Stimulated activated CD8-positive, alpha-beta memory T cell treated with anti-CD3 and anti-CD28 coated beads, Interleukin-12 subunit alpha, Interleukin-12 subunit beta, amount 100 ng/mL, for 1 hour (primary cell): Measurements from ENCODE around the gene ELF1.
A peak's percentile ranks its signal among the peaks of the same experiment; 100 is the strongest.
"Not testable (repeated sequence)": the region's sequence is repeated elsewhere in the genome, so short reads cannot be mapped to it uniquely, and the experiment has no call there.

Experiments
- DNase-seq: peaks from one replicate; pipeline ENCODE4 v3.0.0-alpha.2; 2020; ENCODE audit warnings: low read depth

Gene ELF1

DNA sequence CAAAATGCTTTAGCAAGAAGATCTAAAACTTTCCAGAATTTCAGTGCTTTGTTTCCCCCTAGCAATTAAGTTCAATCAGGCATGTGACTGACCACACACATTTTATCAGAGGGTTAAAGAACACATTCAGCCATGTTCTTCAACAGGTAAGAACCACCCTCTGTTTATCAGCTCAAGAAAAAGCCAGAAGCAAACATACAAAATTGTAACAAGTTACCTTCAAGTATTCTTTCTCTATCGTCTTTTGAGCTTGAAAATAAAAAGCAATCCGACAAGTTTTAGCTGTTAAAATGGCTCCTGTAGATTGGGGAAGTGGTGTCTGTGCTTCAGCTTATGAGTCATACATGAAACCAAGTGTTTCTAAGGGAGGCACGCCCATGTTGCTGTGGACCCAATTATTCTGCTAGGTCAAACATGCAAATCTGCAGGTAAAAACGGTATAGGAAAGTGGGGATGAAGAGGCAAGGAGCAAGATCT is at the start of gene ELF1:
TSS of gene ELF1 (minus strand) at position 306 of the 477 bp plus-strand sequence. CDS start 37,262 bp downstream, outside the sequence.
- DNase-seq = peak; percentile 36

DNA sequence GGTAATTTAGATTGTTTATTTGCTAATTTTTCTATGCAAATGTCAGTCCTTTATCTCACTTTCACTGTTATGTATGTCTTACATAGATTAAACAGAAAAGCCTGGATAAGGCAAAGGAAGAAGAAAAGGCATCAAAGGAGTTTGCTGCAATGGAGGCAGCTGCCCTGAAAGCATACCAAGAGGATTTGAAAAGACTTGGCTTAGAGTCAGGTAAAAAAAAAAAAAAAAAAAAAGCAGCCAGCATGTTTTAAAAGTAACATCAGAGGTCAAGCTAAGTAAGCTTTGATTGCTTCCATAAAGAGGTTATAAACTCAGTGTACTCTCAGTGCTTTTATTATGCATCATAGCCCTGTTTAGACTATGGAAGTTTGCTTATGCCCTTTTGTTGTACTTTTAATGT is 46.0 kb upstream of the ELF1 start:
- DNase-seq = no peak

DNA sequence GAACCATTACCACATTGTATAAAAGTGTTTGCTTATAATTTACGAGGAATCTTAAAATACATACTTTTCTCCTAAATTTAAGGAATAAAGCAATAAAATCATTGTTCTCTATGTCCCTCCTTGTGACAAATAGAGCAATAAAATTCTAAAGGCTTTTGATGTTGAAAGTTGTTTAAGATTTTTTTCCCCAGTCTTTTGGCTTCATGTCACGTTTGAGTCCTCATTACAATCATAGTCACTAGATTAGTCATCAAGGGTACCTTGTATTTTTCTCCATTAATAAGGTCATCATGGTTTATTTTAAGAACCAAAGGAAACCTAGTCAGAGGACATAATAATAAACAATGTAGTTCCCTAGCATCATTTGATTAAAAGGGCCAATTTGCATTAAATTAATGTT is 45.4 kb upstream of the ELF1 start:
- DNase-seq = no peak

DNA sequence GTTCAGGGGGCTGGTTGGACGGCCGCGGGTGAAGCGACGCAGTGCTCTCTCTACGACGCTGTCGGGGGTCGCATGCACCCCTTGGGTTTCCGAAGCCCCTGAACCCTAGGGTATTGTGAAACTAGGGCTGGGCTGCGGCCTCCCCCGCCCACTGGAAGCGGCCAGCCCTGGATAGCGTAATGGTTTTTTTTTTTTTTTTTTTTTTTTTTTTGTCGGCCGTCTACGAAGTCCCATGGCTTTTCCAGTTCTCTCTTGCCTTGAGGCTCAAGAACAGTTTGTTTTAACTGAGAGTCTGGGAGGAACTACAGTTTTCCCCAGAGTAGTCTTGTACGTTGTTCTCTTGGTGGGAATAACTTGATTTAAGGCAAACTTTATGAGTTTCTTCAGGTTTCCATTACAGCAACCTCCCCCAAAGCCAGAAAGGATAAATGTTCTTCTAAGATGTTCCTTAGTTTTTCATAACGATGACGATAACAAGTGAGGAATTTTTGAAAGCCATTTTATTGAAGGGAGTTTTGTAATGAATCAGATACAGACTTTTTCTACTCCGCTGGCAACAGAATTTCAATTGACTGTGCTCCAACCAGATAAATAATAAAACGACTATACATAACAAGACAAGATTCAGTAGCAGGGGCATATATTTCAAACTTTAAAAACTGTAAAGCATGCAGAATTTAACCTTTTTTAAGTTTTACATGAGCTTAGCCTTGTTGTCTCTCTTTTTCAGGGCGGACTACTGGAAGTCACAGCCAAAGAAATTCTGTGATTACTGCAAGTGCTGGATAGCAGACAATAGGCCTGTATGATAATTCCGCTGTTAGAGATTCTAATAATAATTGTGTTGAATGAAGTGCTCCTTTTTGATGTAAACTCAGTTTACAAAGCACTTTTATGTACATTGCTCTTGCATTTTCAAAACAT is 43.1 kb upstream of the ELF1 start:
- no peak for DNase-seq

GRCh38 chr13:41061075-41061913 is 42.2 kb upstream of the ELF1 start, which contains the start of gene WBP4:
Gene WBP4, plus strand, starts transcription at chr13:41061509. Its CDS starts 165 bp downstream, at chr13:41061674.
- peak; percentile 79 for DNase-seq

GRCh38 chr13:41060724-41061074 is 41.6 kb upstream of the ELF1 start:
- peak; percentile 78 for DNase-seq

DNA sequence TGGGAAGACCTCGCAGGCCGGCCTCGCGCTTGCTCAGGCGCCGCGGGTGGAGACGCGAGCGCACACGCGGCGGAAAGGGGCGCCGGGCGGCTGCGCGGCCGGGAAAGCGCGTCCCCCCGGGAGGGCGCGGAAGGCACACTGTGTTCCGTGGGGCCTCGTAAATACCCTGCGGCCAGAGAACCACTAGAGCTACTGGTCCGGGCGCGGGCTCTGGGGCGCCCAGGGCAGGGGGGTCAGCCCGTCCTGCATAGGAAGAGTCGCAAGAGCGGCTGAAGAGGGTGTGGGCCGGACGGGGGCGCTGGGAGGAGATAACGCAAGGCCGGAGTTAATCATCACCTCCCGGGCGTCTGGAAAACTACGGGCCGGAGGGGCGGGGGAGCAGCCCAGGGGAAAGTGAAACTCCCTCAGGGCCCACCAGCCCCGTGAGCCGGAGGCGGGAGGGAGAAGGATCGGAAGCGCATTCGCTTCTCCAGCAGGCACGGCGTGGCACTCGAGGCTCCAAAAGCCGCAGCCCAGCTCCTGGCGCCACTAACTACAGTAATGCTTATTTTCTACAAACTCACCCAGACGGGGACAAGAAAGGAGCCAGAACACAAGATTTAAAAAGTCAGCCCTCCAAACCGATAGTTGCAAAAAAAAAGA is 41.1 kb upstream of the ELF1 start:
- peak; percentile 58 for DNase-seq

- no peak for DNase-seq
Observed at GRCh38 chr13:41059456-41060081, 40.5 kb upstream of the ELF1 start.

DNA sequence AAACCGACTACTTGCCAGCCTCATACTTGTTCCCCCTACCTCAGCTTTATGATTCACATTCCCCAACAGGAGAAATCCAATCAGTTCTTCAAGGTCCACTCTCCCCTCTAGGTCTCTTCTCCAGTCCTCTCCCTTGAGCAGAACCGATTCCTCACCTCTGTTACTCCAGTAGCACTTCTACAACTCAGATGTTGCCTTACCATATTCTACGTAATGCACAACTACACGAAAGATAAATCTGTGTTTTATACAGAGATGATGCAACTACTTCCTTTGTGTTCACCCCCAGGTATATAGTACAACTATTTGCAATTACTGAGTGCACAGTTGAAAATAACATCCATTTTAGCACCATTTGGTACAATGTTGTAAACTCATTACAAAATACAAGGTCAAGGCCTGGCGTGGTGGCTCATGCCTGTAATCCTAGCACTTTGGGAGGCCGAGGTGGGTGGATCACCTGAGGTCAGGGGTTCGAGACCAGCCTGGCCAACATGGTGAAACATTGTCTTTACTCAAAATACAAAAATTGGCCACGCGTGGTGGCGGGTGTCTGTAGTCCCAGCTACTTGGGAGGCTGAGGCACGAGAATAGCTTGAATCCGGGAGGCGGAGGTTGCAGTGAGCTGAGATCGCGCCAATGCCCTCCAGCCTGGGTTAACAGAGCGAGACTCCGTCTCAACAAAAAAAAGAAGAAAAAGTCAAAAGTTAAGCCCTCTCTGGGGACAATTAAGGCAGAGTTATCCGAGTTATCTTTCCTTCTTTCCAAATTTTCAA is 39.4 kb upstream of the ELF1 start:
- DNase-seq = no peak

GRCh38 chr13:41056826-41057711 is 38.0 kb upstream of the ELF1 start:
- no peak for DNase-seq

DNA sequence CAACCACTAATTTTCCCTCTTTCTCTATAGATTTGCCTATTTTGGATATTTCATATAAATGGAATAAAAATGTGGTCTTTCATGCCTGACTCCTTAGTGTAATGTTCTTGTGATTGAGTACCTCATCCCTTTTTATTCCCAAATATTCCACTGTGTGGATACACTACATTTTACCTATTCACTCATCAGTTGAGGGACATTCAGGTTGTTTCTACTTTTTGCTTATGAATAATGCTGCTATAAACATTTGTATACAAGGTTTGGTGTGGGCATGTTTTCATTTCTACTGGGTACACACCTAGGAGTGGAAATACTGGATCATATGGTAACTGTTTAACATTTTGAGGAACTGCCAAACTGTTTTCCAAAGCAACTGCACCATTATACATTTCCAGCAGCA is 37.1 kb upstream of the ELF1 start:
- DNase-seq = no peak

GRCh38 chr13:41054919-41055619 is 36.0 kb upstream of the ELF1 start:
- no peak for DNase-seq

GRCh38 chr13:41054212-41054877 is 35.2 kb upstream of the ELF1 start:
- DNase-seq = peak; percentile 18

DNA sequence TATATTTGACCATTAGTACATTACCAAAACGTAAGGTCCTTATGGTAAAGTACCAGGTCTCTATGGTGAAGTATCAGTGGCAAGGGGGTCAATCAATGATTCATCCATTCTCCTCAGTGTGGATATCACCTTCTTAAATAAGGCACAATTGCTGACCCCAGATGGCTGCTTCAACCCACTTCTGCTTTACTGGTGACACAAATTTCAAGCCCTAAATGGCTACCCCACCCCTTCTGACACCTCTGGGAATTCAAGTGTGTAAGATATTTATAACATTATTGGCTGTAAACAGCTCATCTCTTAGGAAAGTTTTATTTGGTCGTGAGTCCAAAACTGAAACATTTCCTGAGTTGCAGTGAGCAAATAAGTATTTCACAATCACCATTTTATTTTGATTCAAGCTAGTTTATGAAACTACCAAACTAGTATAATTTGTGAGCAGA is 34.3 kb upstream of the ELF1 start:
- DNase-seq = no peak

DNA sequence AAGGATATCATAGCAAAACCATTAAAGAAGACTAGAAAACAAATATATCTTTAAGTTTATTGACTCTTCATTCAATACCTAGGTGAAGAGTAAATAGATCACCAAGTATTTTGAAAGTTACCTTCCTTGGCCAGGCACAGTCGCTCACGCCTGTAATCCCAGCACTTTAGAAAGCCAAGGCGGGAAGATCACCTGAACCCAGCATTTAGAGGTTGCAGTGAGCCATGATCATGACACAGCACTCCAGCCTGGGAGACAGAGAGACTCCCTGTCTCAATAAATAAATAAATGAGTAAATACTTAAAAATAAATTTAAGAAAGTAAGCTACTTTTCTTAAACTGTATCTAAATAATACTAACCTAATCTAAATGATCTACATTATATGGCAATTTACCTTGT is 33.3 kb upstream of the ELF1 start:
- DNase-seq = no peak

DNA sequence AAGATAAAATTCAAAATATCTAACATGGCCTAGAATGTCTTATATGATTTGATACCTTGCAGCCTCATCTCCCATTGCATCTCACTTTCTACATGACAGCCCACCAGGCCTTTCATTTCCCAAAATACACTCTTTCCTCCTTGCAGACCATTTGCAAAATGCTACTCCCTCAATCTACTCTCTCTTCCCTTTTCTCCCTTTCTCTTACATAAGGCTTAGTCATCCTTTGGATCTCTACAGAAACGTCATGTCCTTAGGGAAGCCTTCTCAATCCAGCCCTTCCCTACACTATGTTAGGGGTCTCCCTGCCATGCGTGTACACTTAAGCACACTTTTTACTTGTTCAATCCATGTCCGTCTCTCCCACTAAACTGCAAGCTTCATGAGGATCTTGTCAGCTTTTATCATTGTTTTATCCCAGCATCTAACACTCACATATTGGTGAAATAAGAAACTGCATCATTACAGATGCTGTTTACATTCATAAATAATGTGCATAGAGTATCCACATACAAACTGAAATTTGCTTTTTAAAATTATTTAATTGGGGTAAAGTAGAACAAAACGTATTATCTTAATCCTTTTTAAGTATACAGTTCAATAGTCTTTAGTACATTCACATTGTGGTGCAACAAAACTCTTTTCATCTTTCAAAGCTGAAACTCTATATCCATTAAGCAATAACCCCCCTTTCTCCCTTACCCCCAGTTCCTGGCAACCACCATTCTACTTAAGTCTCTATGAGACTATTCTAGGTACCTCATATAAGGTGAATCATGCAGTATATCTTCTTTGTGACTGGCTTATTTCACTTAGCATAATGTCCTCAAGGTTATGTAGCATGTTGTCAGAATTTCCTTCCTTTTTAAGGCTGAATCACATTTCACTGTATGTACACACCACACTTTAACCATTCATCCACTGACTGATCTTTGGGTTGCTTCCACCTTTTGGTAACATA is 30.6 kb upstream of the ELF1 start:
- DNase-seq = no peak

GRCh38 chr13:41048640-41049039 is 29.5 kb upstream of the ELF1 start:
- no peak for DNase-seq

GRCh38 chr13:41042419-41042818 is 23.3 kb upstream of the ELF1 start:
- not testable (repeated sequence) for DNase-seq
